ENCODE data around the gene SERPINA5.

- TF ChIP-seq TCF4 (CRISPR knock-in tag; IDR thresholded peaks at IDR 0.05; ENCODE audit: borderline replicate concordance) (no peak), ZFP30 (CRISPR knock-in tag; IDR thresholded peaks at IDR 0.05) (no peak), CSDC2 (CRISPR knock-in tag; IDR thresholded peaks at IDR 0.05) (no peak), PPARA (CRISPR knock-in tag; IDR thresholded peaks at IDR 0.05; ENCODE audit: borderline replicate concordance) (no peak), ARNTL (CRISPR knock-in tag; IDR thresholded peaks at IDR 0.05; ENCODE audit: borderline replicate concordance, low read depth) (no peak), ZNF70 (CRISPR knock-in tag; IDR thresholded peaks at IDR 0.05) (no peak), GLIS3 (CRISPR knock-in tag; IDR thresholded peaks at IDR 0.05) (no peak), ZFP3 (CRISPR knock-in tag; IDR thresholded peaks at IDR 0.05) (no peak), ESRRG (CRISPR knock-in tag; IDR thresholded peaks at IDR 0.05) (no peak), ISL1 (CRISPR knock-in tag; IDR thresholded peaks at IDR 0.05) (no peak), BACH2 (CRISPR knock-in tag; IDR thresholded peaks at IDR 0.05; ENCODE audit: borderline replicate concordance) (no peak)
- TF ChIP-seq, protein P1, sequence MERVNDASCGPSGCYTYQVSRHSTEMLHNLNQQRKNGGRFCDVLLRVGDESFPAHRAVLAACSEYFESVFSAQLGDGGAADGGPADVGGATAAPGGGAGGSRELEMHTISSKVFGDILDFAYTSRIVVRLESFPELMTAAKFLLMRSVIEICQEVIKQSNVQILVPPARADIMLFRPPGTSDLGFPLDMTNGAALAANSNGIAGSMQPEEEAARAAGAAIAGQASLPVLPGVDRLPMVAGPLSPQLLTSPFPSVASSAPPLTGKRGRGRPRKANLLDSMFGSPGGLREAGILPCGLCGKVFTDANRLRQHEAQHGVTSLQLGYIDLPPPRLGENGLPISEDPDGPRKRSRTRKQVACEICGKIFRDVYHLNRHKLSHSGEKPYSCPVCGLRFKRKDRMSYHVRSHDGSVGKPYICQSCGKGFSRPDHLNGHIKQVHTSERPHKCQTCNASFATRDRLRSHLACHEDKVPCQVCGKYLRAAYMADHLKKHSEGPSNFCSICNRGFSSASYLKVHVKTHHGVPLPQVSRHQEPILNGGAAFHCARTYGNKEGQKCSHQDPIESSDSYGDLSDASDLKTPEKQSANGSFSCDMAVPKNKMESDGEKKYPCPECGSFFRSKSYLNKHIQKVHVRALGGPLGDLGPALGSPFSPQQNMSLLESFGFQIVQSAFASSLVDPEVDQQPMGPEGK (CRISPR knock-in tag; IDR thresholded peaks at IDR 0.05; ENCODE audit: borderline replicate concordance): no peak
These were observed 1.6 kb downstream of the SERPINA5 start for GRCh38 chr14:94582851-94583250.
